ENCODE data around the gene SMYD4. TPM values are rescaled to one million over a fixed set of nuclear protein-coding genes. Genes with fewer than 3 reads are reported as not detected.

The SMYD4 gene
- total and polyA plus RNA-seq, 9 of the 15 experiments (the other 6 are each of a cell fraction or from before 2014, with no cell fraction given), result 1.3 to 10.2 (median 6.7) TPM

GRCh38 chr17:1793447-1793806 lies 36.3 kb downstream of the SMYD4 start (continued):
- TF ChIP-seq, protein P1, sequence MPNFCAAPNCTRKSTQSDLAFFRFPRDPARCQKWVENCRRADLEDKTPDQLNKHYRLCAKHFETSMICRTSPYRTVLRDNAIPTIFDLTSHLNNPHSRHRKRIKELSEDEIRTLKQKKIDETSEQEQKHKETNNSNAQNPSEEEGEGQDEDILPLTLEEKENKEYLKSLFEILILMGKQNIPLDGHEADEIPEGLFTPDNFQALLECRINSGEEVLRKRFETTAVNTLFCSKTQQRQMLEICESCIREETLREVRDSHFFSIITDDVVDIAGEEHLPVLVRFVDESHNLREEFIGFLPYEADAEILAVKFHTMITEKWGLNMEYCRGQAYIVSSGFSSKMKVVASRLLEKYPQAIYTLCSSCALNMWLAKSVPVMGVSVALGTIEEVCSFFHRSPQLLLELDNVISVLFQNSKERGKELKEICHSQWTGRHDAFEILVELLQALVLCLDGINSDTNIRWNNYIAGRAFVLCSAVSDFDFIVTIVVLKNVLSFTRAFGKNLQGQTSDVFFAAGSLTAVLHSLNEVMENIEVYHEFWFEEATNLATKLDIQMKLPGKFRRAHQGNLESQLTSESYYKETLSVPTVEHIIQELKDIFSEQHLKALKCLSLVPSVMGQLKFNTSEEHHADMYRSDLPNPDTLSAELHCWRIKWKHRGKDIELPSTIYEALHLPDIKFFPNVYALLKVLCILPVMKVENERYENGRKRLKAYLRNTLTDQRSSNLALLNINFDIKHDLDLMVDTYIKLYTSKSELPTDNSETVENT (CRISPR knock-in tag; IDR thresholded peaks at IDR 0.05), result no peak
- TF ChIP-seq JUND (IDR thresholded peaks at IDR 0.05; ENCODE audit: borderline replicate concordance, low read depth, low read length) (no peak), JUND (tag; IDR thresholded peaks at IDR 0.05; ENCODE audit: borderline replicate concordance, low read depth, low read length) (0 out of 3 replicates have a peak, but pooled peaks have one; percentile 11), TAL1 (IDR thresholded peaks at IDR 0.05) (peak; percentile 54), ILK (tag; IDR thresholded peaks at IDR 0.05; ENCODE audit: borderline replicate concordance, low read depth) (no peak), CHD1 (IDR thresholded peaks at IDR 0.05; ENCODE audit: low read length) (no peak), MYBL2 (IDR thresholded peaks at IDR 0.05; ENCODE audit: low read depth) (no peak), MYBL2 (CRISPR knock-in tag; IDR thresholded peaks at IDR 0.05; ENCODE audit: borderline replicate concordance) (no peak), PBX2 (CRISPR knock-in tag; IDR thresholded peaks at IDR 0.05; ENCODE audit: low read depth) (no peak), PBX2 (tag; conservative IDR thresholded peaks at IDR 0.05; ENCODE audit: low read depth) (peak; percentile 31; the same call in 1 of the 2 replicates), PPARD (CRISPR knock-in tag; IDR thresholded peaks at IDR 0.05) (no peak), MEIS2 (IDR thresholded peaks at IDR 0.05; ENCODE audit: partially characterized antibody) (peak; percentile 37)
- TF ChIP-seq, protein P2, sequence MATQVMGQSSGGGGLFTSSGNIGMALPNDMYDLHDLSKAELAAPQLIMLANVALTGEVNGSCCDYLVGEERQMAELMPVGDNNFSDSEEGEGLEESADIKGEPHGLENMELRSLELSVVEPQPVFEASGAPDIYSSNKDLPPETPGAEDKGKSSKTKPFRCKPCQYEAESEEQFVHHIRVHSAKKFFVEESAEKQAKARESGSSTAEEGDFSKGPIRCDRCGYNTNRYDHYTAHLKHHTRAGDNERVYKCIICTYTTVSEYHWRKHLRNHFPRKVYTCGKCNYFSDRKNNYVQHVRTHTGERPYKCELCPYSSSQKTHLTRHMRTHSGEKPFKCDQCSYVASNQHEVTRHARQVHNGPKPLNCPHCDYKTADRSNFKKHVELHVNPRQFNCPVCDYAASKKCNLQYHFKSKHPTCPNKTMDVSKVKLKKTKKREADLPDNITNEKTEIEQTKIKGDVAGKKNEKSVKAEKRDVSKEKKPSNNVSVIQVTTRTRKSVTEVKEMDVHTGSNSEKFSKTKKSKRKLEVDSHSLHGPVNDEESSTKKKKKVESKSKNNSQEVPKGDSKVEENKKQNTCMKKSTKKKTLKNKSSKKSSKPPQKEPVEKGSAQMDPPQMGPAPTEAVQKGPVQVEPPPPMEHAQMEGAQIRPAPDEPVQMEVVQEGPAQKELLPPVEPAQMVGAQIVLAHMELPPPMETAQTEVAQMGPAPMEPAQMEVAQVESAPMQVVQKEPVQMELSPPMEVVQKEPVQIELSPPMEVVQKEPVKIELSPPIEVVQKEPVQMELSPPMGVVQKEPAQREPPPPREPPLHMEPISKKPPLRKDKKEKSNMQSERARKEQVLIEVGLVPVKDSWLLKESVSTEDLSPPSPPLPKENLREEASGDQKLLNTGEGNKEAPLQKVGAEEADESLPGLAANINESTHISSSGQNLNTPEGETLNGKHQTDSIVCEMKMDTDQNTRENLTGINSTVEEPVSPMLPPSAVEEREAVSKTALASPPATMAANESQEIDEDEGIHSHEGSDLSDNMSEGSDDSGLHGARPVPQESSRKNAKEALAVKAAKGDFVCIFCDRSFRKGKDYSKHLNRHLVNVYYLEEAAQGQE (IDR thresholded peaks at IDR 0.05; ENCODE audit: borderline replicate concordance), result peak; percentile 23; the same call in 1 of the 2 replicates
- TF ChIP-seq, protein P2 (CRISPR knock-in tag; IDR thresholded peaks at IDR 0.05; ENCODE audit: low read depth), result no peak
- TF ChIP-seq, protein P3, sequence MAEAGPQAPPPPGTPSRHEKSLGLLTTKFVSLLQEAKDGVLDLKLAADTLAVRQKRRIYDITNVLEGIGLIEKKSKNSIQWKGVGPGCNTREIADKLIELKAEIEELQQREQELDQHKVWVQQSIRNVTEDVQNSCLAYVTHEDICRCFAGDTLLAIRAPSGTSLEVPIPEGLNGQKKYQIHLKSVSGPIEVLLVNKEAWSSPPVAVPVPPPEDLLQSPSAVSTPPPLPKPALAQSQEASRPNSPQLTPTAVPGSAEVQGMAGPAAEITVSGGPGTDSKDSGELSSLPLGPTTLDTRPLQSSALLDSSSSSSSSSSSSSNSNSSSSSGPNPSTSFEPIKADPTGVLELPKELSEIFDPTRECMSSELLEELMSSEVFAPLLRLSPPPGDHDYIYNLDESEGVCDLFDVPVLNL (CRISPR knock-in tag; IDR thresholded peaks at IDR 0.05; ENCODE audit: low read depth), result no peak

Measured in K562 (cell line).